IMR-90 (cell line): ENCODE results near the gene DSCAM. TPM values are rescaled to one million over a fixed set of nuclear protein-coding genes. Genes with fewer than 3 reads are reported as not detected.

Experiments
- ATAC-seq: fragments of 200-7000 bp; cut with Tn5 transposase; 2 replicates; pipeline ENCODE4 v1.9.1; 2020; ENCODE audit warnings: low read depth, mild to moderate bottlenecking, moderate library complexity
- BruUV-seq: library from RNA; stranded (reverse); fragments of 400-500 nt; replicated peaks from 2 replicates; lab custom pipeline; 2021; lab: Mats Ljungman, UMichigan
- CTCF ChIA-PET: fragments of 300-600 bp; formaldehyde crosslinking; extraction: SDS; loops from one replicate; lab custom pipeline; 2021; ENCODE audit warnings: antibody characterized with exemption; lab: Yijun Ruan, JAX
- POLR2A ChIA-PET: fragments of 300-600 bp; sonication (Branson Sonifier 250); formaldehyde crosslinking; loops from one replicate; lab custom pipeline; 2022; ENCODE audit warnings: antibody characterized with exemption; ENCODE audit not compliant: unreplicated experiment; lab: Charles Lee
- DNase-seq: peaks from one replicate; pipeline ENCODE4 v3.0.0; 2013
- H2AFZ ChIP-seq: replicated peaks from 2 replicates; pipeline ENCODE3; 2013; ENCODE audit warnings: low read length, mild to moderate bottlenecking; ENCODE audit not compliant: poor library complexity
- H2AK5ac ChIP-seq: 2 replicates; pipeline ENCODE4 v1.6.1; 2013; ENCODE audit warnings: low read depth, low read length, inconsistent platforms
- H2AK9ac ChIP-seq: replicated peaks from 2 replicates; pipeline ENCODE3; 2013; ENCODE audit warnings: mild to moderate bottlenecking, low read depth, low read length, moderate library complexity; ENCODE audit not compliant: poor library complexity
- H2BK120ac ChIP-seq: 2 replicates; pipeline ENCODE4 v1.6.1; 2013; ENCODE audit warnings: low read depth, low read length, inconsistent platforms
- H2BK15ac ChIP-seq: 3 replicates; pipeline ENCODE4 v1.6.1; 2013; ENCODE audit warnings: low read depth, low read length, inconsistent platforms
- H2BK20ac ChIP-seq: 2 replicates; pipeline ENCODE4 v1.6.1; 2013; ENCODE audit warnings: low read depth, mild to moderate bottlenecking, inconsistent platforms, low read length, moderate library complexity
- H2BK5ac ChIP-seq: 2 replicates; pipeline ENCODE4 v1.6.1; 2013; ENCODE audit warnings: mild to moderate bottlenecking, low read depth, low read length, inconsistent platforms; ENCODE audit not compliant: poor library complexity, severe bottlenecking
- H3K14ac ChIP-seq: replicated peaks from 2 replicates; pipeline ENCODE4 v1.6.1; 2013; ENCODE audit warnings: low read depth, low read length, inconsistent platforms
- H3K18ac ChIP-seq: 2 replicates; pipeline ENCODE4 v1.6.1; 2013; ENCODE audit warnings: low read depth, low read length, control low read depth
- H3K23ac ChIP-seq: 2 replicates; pipeline ENCODE4 v1.6.1; 2013; ENCODE audit warnings: low read depth, low read length, inconsistent platforms
- H3K27ac ChIP-seq: 2 replicates; pipeline ENCODE4 v1.5.1; 2013; ENCODE audit warnings: mild to moderate bottlenecking, control low read depth, low read length; ENCODE audit not compliant: insufficient read depth
- H3K27me3 ChIP-seq: 2 replicates; pipeline ENCODE4 v1.6.1; 2013; ENCODE audit warnings: low read length; ENCODE audit not compliant: control insufficient read depth, insufficient read depth
- H3K36me3 ChIP-seq: 2 replicates; pipeline ENCODE4 v1.6.1; 2013; ENCODE audit warnings: low read length, mixed read lengths; ENCODE audit not compliant: control insufficient read depth, insufficient read depth
- H3K4ac ChIP-seq: 2 replicates; pipeline ENCODE4 v1.6.1; 2013; ENCODE audit warnings: low read depth, low read length, inconsistent platforms
- H3K4me1 ChIP-seq: 2 replicates; pipeline ENCODE4 v1.6.1; 2013; ENCODE audit warnings: low read length, mixed read lengths; ENCODE audit not compliant: control insufficient read depth, insufficient read depth
- H3K4me2 ChIP-seq: 2 replicates; pipeline ENCODE4 v1.6.1; 2013; ENCODE audit warnings: low read depth, mild to moderate bottlenecking, control low read depth, low read length, moderate library complexity
- H3K4me3 ChIP-seq: 2 replicates; pipeline ENCODE4 v1.5.1; 2013; ENCODE audit warnings: low read depth, mild to moderate bottlenecking, control low read depth, low read length, moderate library complexity; ENCODE audit not compliant: insufficient read depth
- H3K56ac ChIP-seq: 2 replicates; pipeline ENCODE4 v1.6.1; 2013; ENCODE audit warnings: low read length, inconsistent platforms; ENCODE audit not compliant: insufficient read depth; ENCODE audit errors: extremely low read depth
- H3K79me1 ChIP-seq, 2 experiments: 2 replicates each; pipeline ENCODE4 v1.6.1; 2013; ENCODE audit warnings: low read length in 2 of 2, inconsistent platforms in 1 of 2, low read depth in 1 of 2
- H3K9ac ChIP-seq: 2 replicates; pipeline ENCODE4 v1.6.1; 2013; ENCODE audit warnings: low read depth, low read length, control low read depth
- H3K9me1 ChIP-seq: 2 replicates; pipeline ENCODE4 v1.6.1; 2013; ENCODE audit warnings: low read length, inconsistent platforms; ENCODE audit not compliant: insufficient read depth
- H3K9me3 ChIP-seq: 2 replicates; pipeline ENCODE4 v1.6.1; 2013; ENCODE audit warnings: low read length; ENCODE audit not compliant: control insufficient read depth, insufficient read depth
- H4K20me1 ChIP-seq: 2 replicates; pipeline ENCODE4 v1.6.1; 2013; ENCODE audit warnings: low read length, inconsistent platforms; ENCODE audit not compliant: insufficient read depth
- H4K5ac ChIP-seq: 2 replicates; pipeline ENCODE4 v1.6.1; 2013; ENCODE audit warnings: mild to moderate bottlenecking, low read depth, low read length, control low read depth
- H4K8ac ChIP-seq, 2 experiments: 2 replicates each; pipeline ENCODE4 v1.6.1; 2013; ENCODE audit warnings: low read depth in 2 of 2, low read length in 2 of 2, control low read depth in 1 of 2, inconsistent platforms in 1 of 2
- H4K91ac ChIP-seq: 2 replicates; pipeline ENCODE4 v1.6.1; 2013; ENCODE audit warnings: low read depth, low read length, inconsistent platforms; ENCODE audit not compliant: insufficient read depth
- BHLHE40 ChIP-seq: fragments of 150-350 bp; IDR thresholded peaks from 2 replicates; pipeline ENCODE4 v1.6.1; 2016; ENCODE audit warnings: mild to moderate bottlenecking, low read depth, low read length
- CEBPB ChIP-seq: IDR thresholded peaks from 2 replicates; pipeline ENCODE4 v1.6.1; 2012; ENCODE audit warnings: low read depth, low read length, improper control_type of control experiment
- FOS ChIP-seq: fragments of 150-350 bp; IDR thresholded peaks from 2 replicates; pipeline ENCODE4 v1.6.1; 2016; ENCODE audit warnings: low read depth, low read length
- WGBS, 2 experiments: methylation state at CpG; one replicate each; pipeline versions ENCODE4 v1.1.5 to v1.1.7; 2013; ENCODE audit warnings: missing lambda C conversion rate in 2 of 2; ENCODE audit not compliant: insufficient read length in 1 of 2; ENCODE audit errors: extremely low coverage in 2 of 2; 5-methylcytosine and 5-hydroxymethylcytosine counted together
- dilution Hi-C: fragments of 300-500 bp; cut with HindIII; formaldehyde crosslinking; loops from one replicate; pipeline ENCODE4 v1.14.3; 2018; ENCODE audit warnings: low sequenced_read_pairs; ENCODE audit not compliant: unreplicated experiment
- in situ Hi-C: fragments of 300-500 bp; cut with MboI; formaldehyde crosslinking; loops from 3 replicates; pipeline ENCODE4 v1.14.3; 2019; ENCODE audit warnings: low sequenced_read_pairs, inconsistent platforms, mixed read lengths
- intact Hi-C: fragments of 100-400 bp; cut with micrococcal nuclease; formaldehyde crosslinking; loops from 2 replicates; pipeline ENCODE4 v1.10.0; 2022
- polyA plus RNA-seq, 3 experiments: library from polyadenylated mRNA; depleted of rRNA; stranded (reverse); fragments of >200 nt; gene quantifications; 2 replicates each; pipeline ENCODE4 v1.2.3, GENCODE V29; 2012; ENCODE audit warnings: low replicate concordance in 1 of 3
- total RNA-seq: library from RNA; depleted of rRNA; stranded (reverse); fragments of >200 nt; gene quantifications from 2 replicates; pipeline ENCODE4 v1.2.3, GENCODE V29; 2012

The DSCAM gene
- total and polyA plus RNA-seq, 2 of the 4 experiments (the other 2 are of a cell fraction), result under 0.01 to 0.02 TPM

GRCh38 chr21:40819071-40819900, 27.7 kb downstream of the DSCAM start:
- intact Hi-C loops, result no loop called here
- peaks cover 14% of the 10 kb centered on the region for H3K9me3 ChIP-seq
- no peak overlapping the region for H3K4ac ChIP-seq
- H3K9ac ChIP-seq, result no peak overlapping the region
- no peak overlapping the region for H4K91ac ChIP-seq
- no peaks in the 10 kb centered on the region for H4K20me1 ChIP-seq
- H3K27ac ChIP-seq, result no peak overlapping the region
- H3K4me2 ChIP-seq, result no peak overlapping the region
- H3K9me1 ChIP-seq, result no peaks in the 10 kb centered on the region
- POLR2A ChIA-PET, result no interaction called here
- BruUV-seq, result no TSS peak
- no peak overlapping the region for H2AK5ac ChIP-seq
- H3K4me3 ChIP-seq, result no peak overlapping the region
- H4K5ac ChIP-seq, result no peak overlapping the region
- no peak overlapping the region for H2BK20ac ChIP-seq
- no peaks in the 10 kb centered on the region for H3K79me1 ChIP-seq
- H3K14ac ChIP-seq, result no peak overlapping the region
- in situ Hi-C loops, result no loop called here
- no peaks in the 10 kb centered on the region for H3K27me3 ChIP-seq
- no peak overlapping the region for H2AFZ ChIP-seq
- no peaks in the 10 kb centered on the region for H3K4me1 ChIP-seq
- dilution Hi-C loops, result no loop called here
- H3K23ac ChIP-seq, result no peak overlapping the region
- H2AK9ac ChIP-seq, result no peak overlapping the region
- no peaks in the 10 kb centered on the region for H3K36me3 ChIP-seq
- CTCF ChIA-PET, result no interaction called here
- H3K18ac ChIP-seq, result no peak overlapping the region
- WGBS, 2 experiments, result 86% methylated on average over 1 of the region's 7 CpGs; no CpG with 5 or more reads in 1 of the 2 experiments
- H4K8ac ChIP-seq, result no peak overlapping the region
- H2BK5ac ChIP-seq, result no peak overlapping the region
- H2BK15ac ChIP-seq, result no peak overlapping the region
- no peak overlapping the region for H3K56ac ChIP-seq
- no peak for DNase-seq
- TF ChIP-seq FOS (no peak), CEBPB (no peak), BHLHE40 (no peak)
- no peak overlapping the region for H2BK120ac ChIP-seq
- ATAC-seq, result no peak
